Measurements from ENCODE around the gene RSPH1. TPM values are rescaled to one million over a fixed set of nuclear protein-coding genes. Genes with fewer than 3 reads are reported as not detected.

The RSPH1 gene
- total RNA-seq, 4 donors from 2014 or later = 0.99 to 1.9 (median 1.9) TPM; not detected in 1

DNA sequence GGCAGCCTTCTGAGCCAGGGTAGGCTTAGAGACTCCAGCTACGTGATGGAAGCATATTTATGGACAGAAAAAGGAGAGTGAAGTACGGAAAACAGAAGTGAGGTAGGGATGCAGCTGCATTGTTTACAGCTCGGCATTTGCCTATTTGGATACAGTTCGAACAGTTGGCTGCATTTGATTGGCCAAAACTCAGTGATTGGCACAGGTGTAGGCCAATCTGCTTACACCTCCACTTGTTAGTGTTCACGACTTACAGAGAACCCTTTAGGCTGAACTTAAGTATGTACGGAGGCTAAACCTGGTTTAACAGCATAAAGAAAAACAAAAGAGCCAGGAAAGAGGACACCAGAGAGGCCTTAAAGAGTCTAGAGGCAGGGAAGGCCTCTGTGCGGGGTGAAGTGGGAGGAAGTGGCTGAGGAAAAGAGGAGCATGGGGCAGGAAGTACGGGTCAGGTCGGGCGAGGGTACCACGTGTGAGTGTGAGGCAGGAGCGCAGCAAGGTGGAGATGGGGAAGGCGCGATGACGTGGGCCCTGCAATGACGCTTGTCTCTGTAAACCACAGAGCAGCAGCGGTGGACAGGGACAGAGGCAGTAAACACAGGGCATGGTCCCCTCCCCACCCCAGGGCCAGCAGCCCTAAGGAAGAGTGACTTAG lies 32.0 kb downstream of the RSPH1 start:
- no peak overlapping the region for H3K27ac ChIP-seq
- no peaks in the 10 kb centered on the region for H3K9me3 ChIP-seq
- no peak overlapping the region for H3K4me3 ChIP-seq
- peak; percentile 58 for ATAC-seq
- peaks cover 0 to 13% (median 0%) of the 10 kb centered on the region in 3 donors for H3K4me1 ChIP-seq
- TF ChIP-seq CTCF (IDR thresholded peaks at IDR 0.05) = no peak
- TF ChIP-seq POLR2A (IDR thresholded peaks at IDR 0.05) = no peak
- TF ChIP-seq POLR2AphosphoS5 (IDR thresholded peaks at IDR 0.05) = no peak
- no peak for TF ChIP-seq EP300 (IDR thresholded peaks at IDR 0.05)
- no peaks in the 10 kb centered on the region for H3K27me3 ChIP-seq
- 70 to 88% methylated on average over 16 to 17 of the region's 17 CpGs for WGBS, 2 donors (ENCODE audit: low coverage in 1 of 2)
- no peaks in the 10 kb centered on the region for H3K36me3 ChIP-seq

GRCh38 chr21:42461881-42462877 lies 33.8 kb downstream of the RSPH1 start:
- WGBS, 2 donors (ENCODE audit: low coverage in 1 of 2) = 17 to 75% methylated on average over 1 to 4 of the region's 10 CpGs
- Histone ChIP-seq H3K27me3 (no peaks in the 10 kb centered on the region), H3K4me1 (peaks cover 0 to 6% (median 0%) of the 10 kb centered on the region in 3 donors), H3K9me3 (no peaks in the 10 kb centered on the region), H3K4me3 (no peak overlapping the region), H3K27ac (no peak overlapping the region), H3K36me3 (no peaks in the 10 kb centered on the region)
- no peak for ATAC-seq
- TF ChIP-seq CTCF (IDR thresholded peaks at IDR 0.05) = no peak
- TF ChIP-seq POLR2AphosphoS5 (IDR thresholded peaks at IDR 0.05) = no peak
- TF ChIP-seq EP300 (IDR thresholded peaks at IDR 0.05) = no peak
- no peak for TF ChIP-seq POLR2A (IDR thresholded peaks at IDR 0.05)

DNA sequence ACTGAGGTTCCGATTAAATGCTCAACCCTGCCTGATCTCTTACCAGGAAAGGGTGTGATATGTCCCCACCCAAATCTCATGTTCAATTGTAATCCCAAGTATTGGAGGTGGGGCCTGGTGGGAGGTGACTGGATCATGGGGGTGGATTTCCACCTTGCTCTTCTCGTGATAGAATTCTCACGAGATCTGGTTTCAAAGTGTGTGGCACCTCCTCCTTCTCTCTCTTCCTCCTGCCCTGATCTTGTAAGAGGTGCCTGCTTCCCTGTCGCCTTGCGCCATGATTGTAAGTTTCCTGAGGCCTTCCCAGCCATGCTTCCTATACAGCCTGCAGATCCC lies 34.9 kb downstream of the RSPH1 start:
- no peak overlapping the region for H3K27ac ChIP-seq
- no peaks in the 10 kb centered on the region for H3K9me3 ChIP-seq
- no peaks in the 10 kb centered on the region for H3K36me3 ChIP-seq
- TF ChIP-seq POLR2AphosphoS5 (IDR thresholded peaks at IDR 0.05) = no peak
- no peaks in the 10 kb centered on the region for H3K27me3 ChIP-seq
- no peaks in the 10 kb centered on the region for H3K4me1 ChIP-seq
- ATAC-seq = no peak
- WGBS, 2 donors (ENCODE audit: low coverage in 1 of 2) = 67 to 71% methylated on average over 2 to 3 of the region's 5 CpGs
- no peak overlapping the region for H3K4me3 ChIP-seq

DNA sequence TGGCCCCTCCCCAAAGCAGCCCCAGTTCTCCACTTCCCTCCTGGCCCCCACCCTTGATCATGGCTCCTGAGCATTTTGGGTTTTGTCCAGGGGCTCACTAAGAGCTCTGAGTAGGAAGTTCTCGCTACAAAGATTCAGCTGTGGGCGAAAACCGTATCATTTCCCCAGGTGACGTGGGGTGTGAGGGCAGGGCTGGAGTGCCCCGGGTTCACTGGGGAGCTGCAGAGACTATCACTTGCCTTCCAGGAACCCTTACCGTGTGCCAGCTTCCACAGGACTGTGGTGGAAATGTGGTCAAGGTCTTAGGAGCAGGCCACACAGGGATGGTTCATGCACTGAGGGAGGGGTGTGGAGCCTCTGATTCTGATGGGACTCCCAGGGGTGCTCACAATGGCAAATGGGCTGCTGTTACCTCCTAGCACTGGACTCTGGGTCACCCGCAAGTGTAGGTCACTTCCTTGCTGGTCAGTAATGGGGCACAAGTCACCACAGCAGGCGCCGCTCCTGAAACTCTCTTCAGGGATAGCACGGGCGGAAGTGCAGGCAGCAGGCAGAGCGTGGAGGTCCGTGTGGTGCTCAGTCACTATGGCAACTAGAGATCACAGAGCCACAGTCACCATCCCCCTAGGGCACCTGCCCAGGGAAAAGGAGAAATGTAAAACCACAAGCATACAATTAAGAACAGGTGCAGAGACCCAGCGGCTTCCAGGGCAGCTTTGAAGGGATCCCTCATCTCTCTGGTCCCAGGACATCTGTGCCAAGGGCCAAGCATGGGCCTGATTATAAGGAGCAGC lies 35.4 kb downstream of the RSPH1 start:
- H3K27me3 ChIP-seq = peaks cover 5% of the 10 kb centered on the region
- WGBS, 2 donors (ENCODE audit: low coverage in 1 of 2) = 100% methylated on average over 1 of the region's 14 CpGs; no CpG with 5 or more reads in 1 of the 2 donors
- no peaks in the 10 kb centered on the region for H3K9me3 ChIP-seq
- no peak for ATAC-seq
- H3K27ac ChIP-seq = no peak overlapping the region
- TF ChIP-seq CTCF (IDR thresholded peaks at IDR 0.05) (no peak), POLR2AphosphoS5 (IDR thresholded peaks at IDR 0.05) (no peak), POLR2A (IDR thresholded peaks at IDR 0.05) (no peak), EP300 (IDR thresholded peaks at IDR 0.05) (no peak)
- no peaks in the 10 kb centered on the region for H3K36me3 ChIP-seq
- no peaks in the 10 kb centered on the region for H3K4me1 ChIP-seq
- H3K4me3 ChIP-seq = no peak overlapping the region

All from gastroesophageal sphincter (tissue), 4 donors.